Panc1 (cell line): Measurements from ENCODE around the gene RIC3.

ENCODE experiments used
- POLR2AphosphoS5 ChIP-seq: IDR thresholded peaks from 2 replicates; pipeline ENCODE4 v1.6.1; 2012; ENCODE audit warnings: mild to moderate bottlenecking, low read depth, low read length, moderate library complexity
- TCF7L2 ChIP-seq: IDR thresholded peaks from 2 replicates; pipeline ENCODE4 v1.6.1; 2011; ENCODE audit warnings: mild to moderate bottlenecking, low read depth, low read length, inconsistent platforms
- TF ChIP-seq, protein P1 (sequence below): fragments of 450-650 bp; IDR thresholded peaks from 2 replicates; pipeline ENCODE4 v1.5.1; 2017; ENCODE audit warnings: mild to moderate bottlenecking

DNA sequence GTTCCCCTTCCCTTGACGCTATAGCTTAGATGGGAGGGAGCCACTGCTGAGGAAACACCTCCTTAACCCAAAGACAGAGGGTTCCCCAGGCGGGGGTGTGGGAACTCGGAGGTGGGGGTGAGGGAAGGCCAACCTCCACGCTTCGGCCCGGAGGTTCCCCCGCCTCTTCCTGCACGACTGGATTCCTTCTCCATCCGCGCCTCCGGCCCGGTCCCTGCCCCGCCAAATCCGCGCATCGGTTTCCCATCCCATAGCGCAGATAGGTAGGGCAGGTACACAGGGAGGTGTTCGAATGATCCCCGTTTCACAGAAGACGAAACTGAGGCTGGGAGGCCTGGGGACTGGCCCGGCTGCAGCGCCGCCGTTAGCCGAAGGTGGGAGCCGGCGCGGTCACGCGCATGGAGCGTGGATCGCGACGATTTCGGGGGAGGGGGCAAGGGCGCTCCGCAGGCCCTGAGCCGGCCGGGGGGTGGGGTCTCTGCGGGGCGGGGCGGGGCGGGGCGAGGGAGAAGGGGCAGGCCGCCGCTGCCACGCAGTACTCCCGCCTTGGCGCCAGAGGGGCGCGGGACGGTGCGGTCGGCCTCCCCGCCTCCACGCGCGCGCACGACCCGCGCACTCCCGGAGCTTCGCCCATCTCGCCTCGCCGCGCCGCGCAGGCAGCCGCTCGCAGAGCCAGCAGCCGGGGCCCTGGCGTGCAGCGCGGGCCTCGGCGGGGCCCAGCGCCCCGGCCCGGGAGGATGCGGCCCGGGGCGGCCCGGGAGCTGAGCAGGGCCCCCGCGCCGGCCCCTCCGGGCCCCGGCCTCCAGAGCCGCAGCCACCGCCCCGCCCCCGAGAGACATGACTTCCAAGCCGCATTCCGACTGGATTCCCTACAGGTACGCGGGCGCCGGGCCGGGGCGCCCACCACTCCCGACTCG is 87.9 kb downstream of the RIC3 start, which contains the start of gene TUB:
- TF ChIP-seq POLR2AphosphoS5 (no peak), TCF7L2 (no peak)
- TF ChIP-seq, protein P1, sequence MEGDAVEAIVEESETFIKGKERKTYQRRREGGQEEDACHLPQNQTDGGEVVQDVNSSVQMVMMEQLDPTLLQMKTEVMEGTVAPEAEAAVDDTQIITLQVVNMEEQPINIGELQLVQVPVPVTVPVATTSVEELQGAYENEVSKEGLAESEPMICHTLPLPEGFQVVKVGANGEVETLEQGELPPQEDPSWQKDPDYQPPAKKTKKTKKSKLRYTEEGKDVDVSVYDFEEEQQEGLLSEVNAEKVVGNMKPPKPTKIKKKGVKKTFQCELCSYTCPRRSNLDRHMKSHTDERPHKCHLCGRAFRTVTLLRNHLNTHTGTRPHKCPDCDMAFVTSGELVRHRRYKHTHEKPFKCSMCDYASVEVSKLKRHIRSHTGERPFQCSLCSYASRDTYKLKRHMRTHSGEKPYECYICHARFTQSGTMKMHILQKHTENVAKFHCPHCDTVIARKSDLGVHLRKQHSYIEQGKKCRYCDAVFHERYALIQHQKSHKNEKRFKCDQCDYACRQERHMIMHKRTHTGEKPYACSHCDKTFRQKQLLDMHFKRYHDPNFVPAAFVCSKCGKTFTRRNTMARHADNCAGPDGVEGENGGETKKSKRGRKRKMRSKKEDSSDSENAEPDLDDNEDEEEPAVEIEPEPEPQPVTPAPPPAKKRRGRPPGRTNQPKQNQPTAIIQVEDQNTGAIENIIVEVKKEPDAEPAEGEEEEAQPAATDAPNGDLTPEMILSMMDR, result no peak
